EL (cell line): Measurements from ENCODE around the gene MYLK4.

ENCODE experiments used
- DNase-seq: peaks from one replicate; pipeline ENCODE4 v3.0.0-alpha.2; 2016

The MYLK4 gene

GRCh38 chr6:2623295-2623694 is 127.4 kb downstream of the MYLK4 start:
- DNase-seq: no peak

DNA sequence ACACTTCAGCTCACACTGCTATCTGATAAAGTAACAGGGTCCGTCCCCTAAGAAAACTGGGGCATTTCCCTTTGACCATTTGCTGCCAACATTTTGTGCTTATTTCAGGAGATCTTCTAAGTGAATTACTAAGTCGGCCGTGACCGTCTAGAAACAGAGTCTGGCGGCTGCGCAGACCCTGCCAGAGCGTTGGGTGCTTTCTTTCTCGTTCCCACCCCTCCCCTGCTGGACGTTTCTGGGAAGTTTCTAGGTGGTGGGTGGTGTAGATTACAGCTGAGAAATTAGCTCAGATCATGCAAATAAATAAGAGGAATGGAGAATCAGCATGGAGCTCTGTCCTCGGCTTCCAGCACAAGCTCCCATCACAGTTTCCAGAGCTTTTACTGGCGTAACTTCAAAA is 128.1 kb downstream of the MYLK4 start:
- no peak for DNase-seq

- no peak for DNase-seq
These were observed 131.1 kb downstream of the MYLK4 start for GRCh38 chr6:2619651-2620050.

DNA sequence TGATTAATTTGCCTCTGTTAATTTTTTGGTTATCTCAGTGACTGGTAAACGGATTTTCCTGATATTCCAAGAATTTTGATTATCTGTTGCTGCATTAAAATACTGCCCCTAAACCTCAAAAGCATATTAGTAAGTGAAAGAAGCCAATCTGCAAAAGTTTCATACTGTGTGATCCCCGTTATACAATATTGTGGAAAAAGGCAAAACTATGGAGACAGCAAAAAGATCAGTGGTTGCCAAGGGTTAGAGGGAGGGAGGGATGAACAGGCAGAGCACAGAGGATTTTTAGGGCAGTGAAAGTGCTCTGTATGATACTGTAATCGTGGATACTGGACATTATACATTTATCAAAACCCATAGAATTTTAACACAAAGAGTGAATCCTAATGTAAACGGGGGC is 133.0 kb downstream of the MYLK4 start:
- no peak for DNase-seq

- DNase-seq: peak; percentile 51
These were observed 133.9 kb downstream of the MYLK4 start for GRCh38 chr6:2616811-2617210.

DNA sequence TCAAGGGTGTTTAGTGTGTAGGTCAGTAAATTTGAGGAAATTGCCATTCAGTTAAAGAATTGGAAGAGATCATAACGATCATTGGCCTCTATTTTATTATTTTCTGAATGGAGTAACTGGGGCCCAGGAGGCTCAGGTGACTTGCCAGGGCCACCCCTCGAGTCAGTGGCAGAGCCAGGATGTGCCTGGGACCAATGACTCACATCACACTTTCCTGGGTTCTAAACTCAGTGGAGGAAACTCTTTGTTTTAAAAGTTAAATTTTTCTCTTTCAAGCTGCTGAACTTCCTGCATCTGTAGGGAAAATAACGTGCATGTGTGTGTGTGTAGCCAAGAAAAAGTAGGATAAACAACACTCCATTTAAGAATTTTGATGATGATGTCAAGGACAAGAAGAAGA is 135.5 kb downstream of the MYLK4 start:
- no peak for DNase-seq

DNA sequence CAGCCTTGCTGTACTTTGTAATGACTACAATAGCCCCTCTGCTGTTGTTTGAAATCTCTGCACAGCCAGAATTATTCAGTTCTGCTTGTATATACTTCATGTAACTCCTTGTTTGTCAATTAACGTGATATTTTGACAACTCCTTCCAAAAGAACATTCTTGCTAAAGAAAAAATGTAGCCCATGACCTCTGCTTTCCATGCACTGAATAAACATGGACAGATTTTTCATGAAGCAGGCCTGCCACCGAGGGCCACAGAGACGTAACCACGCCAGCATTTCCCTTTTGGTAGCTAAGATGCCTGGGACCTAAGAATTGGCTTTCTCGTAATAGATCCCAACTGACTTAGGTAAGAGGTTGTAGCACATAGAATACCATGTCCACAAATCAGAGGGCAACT is 135.9 kb downstream of the MYLK4 start:
- no peak for DNase-seq

- no peak for DNase-seq
These were observed 136.6 kb downstream of the MYLK4 start for GRCh38 chr6:2614155-2614554.
